Small intestine (tissue), 7 donors: Measurements from ENCODE around the gene RCOR1. TPM values are rescaled to one million over a fixed set of nuclear protein-coding genes. Genes with fewer than 3 reads are reported as not detected.
A peak's percentile ranks its signal among the peaks of the same experiment; 100 is the strongest.

Experiments
- DNase-seq, 2 donors: peaks; one replicate each; pipeline versions ENCODE4 v3.0.0 to v3.0.0-alpha.2; 2013
- FAIRE-seq: peaks from 2 replicates; lab custom pipeline; 2012; peaks lifted over from hg19 to GRCh38; lab: Jason Lieb, UNC
- H3K27ac ChIP-seq, 3 donors: one replicate each; pipeline ENCODE4 v1.5.1; 2013; ENCODE audit warnings: low read length in 2 of 3, mild to moderate bottlenecking in 2 of 3, control low read depth in 1 of 3, inconsistent platforms in 1 of 3, low read depth in 1 of 3, moderate library complexity in 1 of 3
- H3K27me3 ChIP-seq, 3 donors: one replicate each; pipeline ENCODE4 v1.6.1; 2013; ENCODE audit warnings: low read length in 3 of 3, inconsistent platforms in 1 of 3; ENCODE audit not compliant: control insufficient read depth in 3 of 3, insufficient read depth in 3 of 3
- H3K36me3 ChIP-seq, 3 donors: one replicate each; pipeline ENCODE4 v1.6.1; 2013; ENCODE audit warnings: low read length in 3 of 3, inconsistent platforms in 1 of 3, low read depth in 1 of 3, mild to moderate bottlenecking in 1 of 3, moderate library complexity in 1 of 3; ENCODE audit not compliant: control insufficient read depth in 3 of 3, insufficient read depth in 2 of 3
- H3K4me1 ChIP-seq, 3 donors: one replicate each; pipeline ENCODE4 v1.6.1; 2013; ENCODE audit warnings: low read length in 2 of 3, inconsistent platforms in 1 of 3, low read depth in 1 of 3, mild to moderate bottlenecking in 1 of 3, moderate library complexity in 1 of 3; ENCODE audit not compliant: control insufficient read depth in 3 of 3, insufficient read depth in 2 of 3
- H3K4me3 ChIP-seq, 3 donors: one replicate each; pipeline ENCODE4 v1.5.1; 2013; ENCODE audit warnings: low read length in 3 of 3, control low read depth in 1 of 3, inconsistent platforms in 1 of 3, low read depth in 1 of 3, mild to moderate bottlenecking in 1 of 3, moderate library complexity in 1 of 3
- H3K9me3 ChIP-seq, 2 donors: one replicate each; pipeline ENCODE4 v1.6.1; 2013; ENCODE audit warnings: low read depth in 1 of 2, low read length in 1 of 2; ENCODE audit not compliant: control insufficient read depth in 2 of 2, insufficient read depth in 1 of 2
- WGBS, 3 donors: extraction: QIAGEN DNeasy Blood & Tissue Kit; methylation state at CpG; one replicate each; pipeline ENCODE4 v1.1.7; 2013; 5-methylcytosine and 5-hydroxymethylcytosine counted together
- polyA plus RNA-seq, 4 donors: library from polyadenylated mRNA; stranded (reverse) in 3 of 4; unstranded in 1 of 4; fragments of 200-250 nt in 3 of 4; fragments of 120-200 nt in 1 of 4; gene quantifications; one replicate each; pipeline versions ENCODE4 v1.2.1 to v1.2.3, GENCODE V29; 2013
- donor health status: healthy with polysubstance abuse.
- donor health status: control.
- donor health status: control.
- donor health status: Bipolar disorder and iron deficiency.
- donor health status: healthy.

Gene RCOR1
- polyA plus RNA-seq, 4 donors, result 9.2 to 22.6 (median 12.3) TPM

DNA sequence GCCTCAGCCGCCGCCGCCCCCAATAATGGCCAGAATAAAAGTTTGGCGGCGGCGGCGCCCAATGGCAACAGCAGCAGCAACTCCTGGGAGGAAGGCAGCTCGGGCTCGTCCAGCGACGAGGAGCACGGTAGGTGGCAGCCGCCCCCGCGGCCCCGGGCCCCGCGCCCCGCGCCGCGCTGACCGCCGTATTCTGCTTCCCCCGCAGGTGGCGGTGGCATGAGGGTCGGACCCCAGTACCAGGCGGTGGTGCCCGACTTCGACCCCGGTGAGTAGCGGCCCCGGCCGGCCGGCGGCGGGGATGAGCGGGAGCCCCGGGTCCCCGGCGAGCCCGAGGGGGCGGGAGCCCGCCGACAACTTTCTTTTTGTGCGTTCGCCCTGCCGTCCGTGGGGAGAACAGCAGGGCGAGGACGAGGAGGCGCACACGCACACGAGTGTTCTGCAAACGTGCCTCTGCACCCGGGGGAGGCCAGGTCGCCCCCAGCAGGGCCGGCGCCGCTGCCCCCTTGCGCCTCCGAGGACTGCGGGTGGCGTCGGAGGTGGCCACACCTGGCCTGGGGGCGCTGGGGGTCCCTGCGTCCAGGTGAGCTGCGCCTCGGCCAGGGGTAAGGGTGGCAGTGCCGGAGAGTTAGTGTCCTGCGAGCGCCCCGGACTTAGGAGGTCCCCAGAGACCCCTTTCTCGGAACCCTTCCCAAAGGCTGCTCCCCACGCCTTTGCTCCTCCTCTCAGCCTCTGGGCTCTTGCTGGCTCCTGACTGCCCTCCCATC, 794 bp downstream of the RCOR1 start:
- Histone ChIP-seq H3K27ac (peak overlapping the region; percentile 59 to 82 (median 74)), H3K9me3 (no peaks in the 10 kb centered on the region), H3K4me3 (peak overlapping the region; percentile 90 to 99 (median 99)), H3K4me1 (peaks cover 0 to 17% (median 8%) of the 10 kb centered on the region in 3 donors), H3K36me3 (peaks cover 0 to 24% (median 0%) of the 10 kb centered on the region in 3 donors), H3K27me3 (no peaks in the 10 kb centered on the region)
- WGBS, 3 donors, result 0 to 1% (median 0%) methylated on average over 37 to 75 of the region's 75 CpGs
- DNase-seq (peak; percentile 54 to 77), FAIRE-seq (no peak)

DNA sequence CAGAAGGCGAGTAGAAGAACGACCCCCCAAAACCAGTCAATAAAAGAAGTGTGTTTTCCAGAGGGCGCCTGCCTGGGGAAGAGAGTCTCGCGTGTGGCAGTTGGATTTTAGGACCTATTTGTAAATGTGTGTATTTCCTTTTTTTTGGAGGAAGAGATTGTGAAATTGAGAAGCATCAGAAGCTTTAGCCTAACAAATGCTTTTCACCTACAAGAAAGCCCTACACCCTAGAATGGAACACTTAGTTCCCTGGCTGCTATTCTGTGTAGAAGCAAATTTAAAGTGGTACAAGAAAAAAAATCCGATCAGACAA, 1.3 kb downstream of the RCOR1 start:
- no peaks in the 10 kb centered on the region for H3K9me3 ChIP-seq
- peaks cover 0 to 17% (median 8%) of the 10 kb centered on the region in 3 donors for H3K4me1 ChIP-seq
- peaks cover 0 to 27% (median 0%) of the 10 kb centered on the region in 3 donors for H3K36me3 ChIP-seq
- 1 to 2% (median 2%) methylated on average over 6 of the region's 6 CpGs for WGBS, 3 donors
- peak overlapping the region; percentile 59 to 82 (median 74) for H3K27ac ChIP-seq
- H3K4me3 ChIP-seq, result peak overlapping the region; percentile 90 to 99 (median 99)
- DNase-seq (no peak), FAIRE-seq (no peak)
- no peaks in the 10 kb centered on the region for H3K27me3 ChIP-seq

DNA sequence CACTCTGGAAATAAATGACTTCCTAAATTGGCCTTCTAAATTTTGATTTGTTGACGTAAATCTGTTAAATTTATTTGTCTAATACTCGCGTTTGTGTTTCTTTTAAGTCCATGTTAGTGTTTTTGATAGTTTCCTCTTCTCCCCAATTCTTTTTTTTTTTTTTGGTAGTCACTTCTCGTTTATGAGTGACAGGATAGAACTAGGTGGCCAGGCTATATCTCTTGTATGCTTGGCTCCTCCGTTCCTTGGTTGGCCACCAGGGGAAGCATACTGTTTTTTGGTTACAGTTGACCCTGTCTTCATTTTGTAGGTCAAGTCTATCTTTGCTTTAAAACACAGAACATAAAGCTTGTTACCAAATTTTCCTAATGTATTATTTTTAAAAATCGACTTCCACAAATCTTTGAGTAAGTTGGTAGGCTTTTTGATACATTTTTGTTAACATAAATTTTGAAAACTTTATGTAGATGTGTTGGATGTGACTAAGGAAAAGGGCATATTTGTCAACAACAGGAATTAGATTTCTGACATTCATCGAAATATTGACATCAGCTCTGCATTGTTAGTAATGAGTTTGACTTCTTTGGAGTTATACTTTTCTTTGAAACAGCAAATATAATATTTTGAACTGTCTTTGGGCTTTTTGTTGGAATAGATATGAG, 2.2 kb downstream of the RCOR1 start:
- H3K4me3 ChIP-seq, result peak overlapping the region in 2 of 3 donors; percentile 90 to 99
- peaks cover 0 to 17% (median 8%) of the 10 kb centered on the region in 3 donors for H3K4me1 ChIP-seq
- H3K27me3 ChIP-seq, result no peaks in the 10 kb centered on the region
- FAIRE-seq (no peak), DNase-seq (peak; percentile 72 to 81)
- peaks cover 0 to 30% (median 0%) of the 10 kb centered on the region in 3 donors for H3K36me3 ChIP-seq
- H3K27ac ChIP-seq, result no peak overlapping the region
- no peaks in the 10 kb centered on the region for H3K9me3 ChIP-seq
- 8 to 18% (median 16%) methylated on average over 7 of the region's 7 CpGs for WGBS, 3 donors

DNA sequence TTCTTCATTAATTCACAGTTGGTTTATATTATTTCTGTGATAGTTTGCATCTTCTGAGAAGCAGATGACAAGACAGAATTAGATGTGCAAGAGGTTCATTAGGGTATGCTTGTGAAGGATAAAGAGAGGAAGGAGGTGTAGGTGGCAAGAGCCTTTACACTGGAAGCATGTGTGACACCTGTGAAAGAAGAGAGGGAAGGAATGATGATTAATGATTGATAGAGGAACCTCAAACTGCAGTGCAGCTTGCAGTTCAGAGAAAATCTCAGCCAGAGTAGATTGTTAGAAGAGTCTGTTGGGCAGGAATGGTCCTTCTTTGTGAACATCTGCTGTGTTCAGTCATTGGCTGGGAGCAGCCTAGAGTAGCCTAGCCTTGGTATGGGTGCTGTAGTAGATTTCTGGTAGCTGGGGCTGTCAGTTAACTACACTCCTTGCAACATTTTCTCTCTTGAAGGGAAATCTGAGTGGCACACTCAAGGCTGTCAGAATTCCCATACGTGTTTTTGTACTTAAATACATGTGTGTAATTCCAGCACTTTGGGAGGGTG, 9.0 kb downstream of the RCOR1 start:
- H3K4me1 ChIP-seq, result peaks cover 0 to 11% (median 0%) of the 10 kb centered on the region in 3 donors
- no peaks in the 10 kb centered on the region for H3K27me3 ChIP-seq
- no peaks in the 10 kb centered on the region for H3K9me3 ChIP-seq
- no peak overlapping the region for H3K27ac ChIP-seq
- H3K36me3 ChIP-seq, result peaks cover 0 to 32% (median 0%) of the 10 kb centered on the region in 3 donors
- FAIRE-seq (no peak), DNase-seq (no peak)
- no peak overlapping the region for H3K4me3 ChIP-seq
- WGBS, 3 donors, result 86 to 95% (median 94%) methylated on average over 1 of the region's 1 CpG

DNA sequence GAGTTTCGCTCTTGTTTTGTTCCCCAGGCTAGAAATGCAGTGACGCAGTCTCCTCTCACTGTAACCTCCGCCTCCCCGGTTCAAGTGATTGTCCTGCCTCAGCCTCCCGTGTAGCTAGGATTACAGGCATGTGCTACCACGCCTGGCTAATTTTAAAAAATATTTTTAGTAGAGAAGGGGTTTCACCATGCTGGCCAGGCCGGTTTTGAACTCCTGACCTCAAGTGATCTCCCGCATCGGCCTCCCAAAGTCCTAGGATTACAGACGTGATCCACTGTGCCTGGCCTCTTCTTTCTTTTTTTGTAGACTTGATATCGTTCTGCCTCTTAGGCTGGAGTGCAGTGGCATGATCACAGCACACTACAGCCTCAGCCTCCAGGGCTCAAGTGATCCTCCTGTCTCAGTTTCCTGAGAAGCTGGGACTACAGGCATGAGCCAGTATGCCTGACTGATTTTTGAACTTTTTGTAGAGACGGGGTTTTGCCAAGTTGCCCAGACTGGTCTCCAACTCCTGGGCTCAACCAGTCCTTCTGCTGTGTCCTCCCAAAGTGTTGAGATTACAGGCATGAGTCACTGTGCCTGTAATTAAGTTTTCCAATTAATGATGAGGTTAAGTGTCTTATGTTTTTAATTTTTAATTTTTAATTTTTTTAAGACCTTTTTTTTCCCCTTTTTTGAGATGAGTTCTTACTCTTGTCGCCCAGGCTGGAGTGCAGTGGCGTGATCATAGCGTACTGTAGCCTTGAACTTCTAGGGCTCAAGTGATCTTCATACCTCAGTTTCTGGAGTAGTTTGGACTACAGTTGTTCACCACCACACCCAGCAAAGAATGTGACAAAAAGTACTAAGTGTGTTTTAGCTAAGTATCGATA, 10.2 kb downstream of the RCOR1 start:
- Histone ChIP-seq H3K36me3 (peaks cover 0 to 24% (median 0%) of the 10 kb centered on the region in 3 donors), H3K27ac (no peak overlapping the region), H3K9me3 (no peaks in the 10 kb centered on the region), H3K4me3 (no peak overlapping the region), H3K4me1 (peaks cover 0 to 11% (median 0%) of the 10 kb centered on the region in 3 donors), H3K27me3 (no peaks in the 10 kb centered on the region)
- 79 to 83% (median 83%) methylated on average over 16 of the region's 16 CpGs for WGBS, 3 donors
- FAIRE-seq, result no peak
- DNase-seq, result no peak

DNA sequence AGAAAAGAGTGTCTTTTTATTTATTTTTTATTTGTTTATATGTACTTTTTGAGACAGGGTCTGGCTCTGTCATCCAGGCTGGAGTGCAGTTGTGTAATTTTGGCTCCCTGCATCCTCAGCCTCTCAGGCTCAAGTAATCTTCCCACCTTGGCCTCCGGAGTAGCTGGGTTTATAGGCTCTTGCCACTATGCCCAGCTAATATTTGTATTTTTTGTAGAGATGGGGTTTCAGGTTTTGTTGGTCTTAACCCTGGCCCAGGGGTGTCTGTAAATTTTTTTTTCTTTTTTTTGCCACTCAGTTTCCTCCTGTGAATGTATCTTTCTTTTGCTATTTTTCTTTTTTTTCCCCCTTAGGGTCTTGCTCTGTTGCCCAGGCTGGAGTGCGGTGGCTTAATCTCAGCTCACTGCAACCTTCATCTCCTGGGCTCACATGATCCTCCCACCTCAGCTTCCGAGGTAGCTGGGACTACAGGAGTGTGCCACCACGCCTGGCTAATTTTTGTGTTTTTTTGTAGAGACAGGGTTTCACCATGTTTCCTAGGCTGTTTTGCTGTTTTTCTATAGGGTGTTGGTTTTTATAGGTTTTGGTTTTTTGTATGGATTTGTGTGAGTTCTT, 11.0 kb downstream of the RCOR1 start:
- H3K4me1 ChIP-seq, result peaks cover 0 to 11% (median 0%) of the 10 kb centered on the region in 3 donors
- no peak for FAIRE-seq
- WGBS, 3 donors, result 76 to 85% (median 84%) methylated on average over 4 of the region's 4 CpGs
- no peaks in the 10 kb centered on the region for H3K27me3 ChIP-seq
- H3K4me3 ChIP-seq, result no peak overlapping the region
- H3K27ac ChIP-seq, result no peak overlapping the region
- DNase-seq, result no peak
- no peaks in the 10 kb centered on the region for H3K9me3 ChIP-seq
- peaks cover 0 to 22% (median 0%) of the 10 kb centered on the region in 3 donors for H3K36me3 ChIP-seq

DNA sequence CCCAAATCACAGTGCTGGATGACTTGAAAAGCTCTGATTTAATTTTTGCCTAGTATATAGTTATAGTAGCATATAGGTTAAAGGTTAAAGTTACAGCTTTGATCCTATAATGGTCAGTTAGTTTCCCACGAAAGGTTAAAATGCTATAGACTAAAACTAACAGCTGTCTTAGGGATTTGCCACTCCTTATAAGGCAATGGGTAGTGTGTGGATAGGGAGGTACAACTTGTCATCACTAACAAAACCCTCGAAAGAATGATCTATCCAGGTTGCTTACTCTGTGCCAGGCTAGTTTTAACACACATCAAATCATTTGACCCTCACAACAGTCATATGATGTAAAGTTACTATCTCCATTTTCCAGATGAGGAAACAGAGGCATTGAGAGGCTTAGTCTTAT, 11.7 kb downstream of the RCOR1 start:
- Histone ChIP-seq H3K4me1 (peaks cover 0 to 11% (median 0%) of the 10 kb centered on the region in 3 donors), H3K4me3 (no peak overlapping the region), H3K9me3 (no peaks in the 10 kb centered on the region), H3K36me3 (peaks cover 0 to 21% (median 0%) of the 10 kb centered on the region in 3 donors), H3K27me3 (no peaks in the 10 kb centered on the region), H3K27ac (no peak overlapping the region)
- FAIRE-seq, result no peak
- DNase-seq, result no peak
- 84 to 89% (median 86%) methylated on average over 2 of the region's 2 CpGs for WGBS, 3 donors
